CD4-positive, CD25-positive, alpha-beta regulatory T cell (primary cell): ENCODE data around the gene NCAM1. TPM values are rescaled to one million over a fixed set of nuclear protein-coding genes. Genes with fewer than 3 reads are reported as not detected.

ENCODE experiments used
- ATAC-seq, 2 donors: fragments of 150-1000 bp; cut with Tn5 transposase; one replicate each; pipeline ENCODE4 v1.10.0; 2021; ENCODE audit warnings: low read depth in 2 of 2, moderate number of reproducible peaks in 2 of 2, moderate library complexity in 1 of 2
- DNase-seq, 3 donors: peaks; one replicate each; pipeline versions ENCODE4 v3.0.0 to v3.0.0-alpha.2; 2012 to 2022; ENCODE audit warnings: mixed read lengths in 1 of 3
- H3K27ac ChIP-seq: one replicate; pipeline ENCODE4 v1.7.0; 2013; ENCODE audit warnings: mild to moderate bottlenecking, low read length; ENCODE audit not compliant: insufficient read depth, poor library complexity, severe bottlenecking
- H3K27me3 ChIP-seq: one replicate; pipeline ENCODE4 v1.7.0; 2013; ENCODE audit warnings: low read length; ENCODE audit not compliant: control insufficient read depth, insufficient read depth
- H3K36me3 ChIP-seq: one replicate; pipeline ENCODE4 v1.7.0; 2013; ENCODE audit warnings: mild to moderate bottlenecking, low read length, moderate library complexity; ENCODE audit not compliant: control insufficient read depth, insufficient read depth
- H3K4me1 ChIP-seq: 2 replicates; pipeline ENCODE4 v1.7.0; 2013; ENCODE audit warnings: mild to moderate bottlenecking, low read length; ENCODE audit not compliant: insufficient read depth, control insufficient read depth, poor library complexity, severe bottlenecking
- H3K4me3 ChIP-seq: one replicate; pipeline ENCODE4 v1.7.0; 2013; ENCODE audit warnings: low read depth, mild to moderate bottlenecking, low read length, moderate library complexity
- H3K9me3 ChIP-seq, 2 experiments: 1 replicate in 1 of 2; 2 replicates in 1 of 2; pipeline ENCODE4 v1.7.0; 2013; ENCODE audit warnings: low read length in 2 of 2, mild to moderate bottlenecking in 1 of 2, moderate library complexity in 1 of 2; ENCODE audit not compliant: control insufficient read depth in 2 of 2
- H3K27ac Mint-ChIP-seq, 3 donors: one replicate each; pipeline ENCODE4 v1.8.0; 2020 to 2022; ENCODE audit warnings: mild to moderate bottlenecking in 3 of 3, mixed read lengths in 3 of 3, moderate library complexity in 2 of 3
- H3K27me3 Mint-ChIP-seq: one replicate; pipeline ENCODE4 v1.8.0; 2022; ENCODE audit warnings: mild to moderate bottlenecking, mixed read lengths
- H3K36me3 Mint-ChIP-seq: one replicate; pipeline ENCODE4 v1.8.0; 2020; ENCODE audit warnings: mixed read lengths
- H3K4me1 Mint-ChIP-seq, 4 donors: one replicate each; pipeline ENCODE4 v1.8.0; 2020 to 2022; ENCODE audit warnings: mixed read lengths in 4 of 4, mild to moderate bottlenecking in 1 of 4
- H3K4me3 Mint-ChIP-seq, 4 donors: one replicate each; pipeline ENCODE4 v1.8.0; 2020 to 2022; ENCODE audit warnings: mild to moderate bottlenecking in 4 of 4, mixed read lengths in 4 of 4, moderate library complexity in 3 of 4
- H3K9me3 Mint-ChIP-seq, 7 donors: one replicate each; pipeline ENCODE4 v1.8.0; 2020 to 2022; ENCODE audit warnings: mixed read lengths in 7 of 7, mild to moderate bottlenecking in 3 of 7, moderate library complexity in 2 of 7
- polyA plus RNA-seq, 4 donors: library from polyadenylated mRNA; unstranded; fragments of 300-500 nt; fragmentation: Illumina TruSeq; gene quantifications; one replicate each; pipeline ENCODE4 v1.2.3, GENCODE V29; 2021
- total RNA-seq: library from RNA; stranded (reverse); gene quantifications from one replicate; pipeline ENCODE4 v1.2.3, GENCODE V29; 2022

The NCAM1 gene
- total and polyA plus RNA-seq, 5 donors from 2014 or later = 0.03 to 0.79 (median 0.11) TPM; not detected in 1

DNA sequence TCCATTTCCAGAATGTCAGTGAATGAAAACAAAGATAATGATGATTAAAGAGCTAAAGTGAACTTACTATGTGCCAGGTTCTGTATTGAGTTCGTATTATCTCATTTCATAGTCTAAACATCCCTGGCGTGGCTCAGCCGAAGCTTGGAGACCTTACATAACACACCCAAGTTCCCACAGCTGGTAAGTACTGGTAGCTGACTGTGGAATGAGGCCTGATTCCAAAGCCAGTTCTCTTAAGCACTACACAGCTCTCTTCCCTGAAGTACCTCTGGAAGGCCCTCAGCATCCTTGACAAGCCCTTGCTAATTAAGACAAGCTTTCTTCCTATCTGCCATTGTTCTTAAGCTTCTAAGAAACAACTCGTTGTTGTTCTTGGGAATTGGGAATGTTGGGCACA, 28.6 kb upstream of the NCAM1 start:
- Histone ChIP-seq H3K9me3 (no peaks in the 10 kb centered on the region), H3K4me1 (no peaks in the 10 kb centered on the region), H3K4me3 (no peak overlapping the region), H3K27ac (no peak overlapping the region), H3K36me3 (no peaks in the 10 kb centered on the region), H3K27me3 (peaks cover 3% of the 10 kb centered on the region)
- H3K36me3 Mint-ChIP-seq = no peaks in the 10 kb centered on the region
- H3K27ac Mint-ChIP-seq = no peak overlapping the region
- H3K4me3 Mint-ChIP-seq = no peak overlapping the region
- no peak for ATAC-seq
- peaks cover 0 to 2% (median 0%) of the 10 kb centered on the region in 7 donors for H3K9me3 Mint-ChIP-seq
- peaks cover 9% of the 10 kb centered on the region for H3K27me3 Mint-ChIP-seq
- H3K4me1 Mint-ChIP-seq = no peaks in the 10 kb centered on the region
- DNase-seq = no peak

DNA sequence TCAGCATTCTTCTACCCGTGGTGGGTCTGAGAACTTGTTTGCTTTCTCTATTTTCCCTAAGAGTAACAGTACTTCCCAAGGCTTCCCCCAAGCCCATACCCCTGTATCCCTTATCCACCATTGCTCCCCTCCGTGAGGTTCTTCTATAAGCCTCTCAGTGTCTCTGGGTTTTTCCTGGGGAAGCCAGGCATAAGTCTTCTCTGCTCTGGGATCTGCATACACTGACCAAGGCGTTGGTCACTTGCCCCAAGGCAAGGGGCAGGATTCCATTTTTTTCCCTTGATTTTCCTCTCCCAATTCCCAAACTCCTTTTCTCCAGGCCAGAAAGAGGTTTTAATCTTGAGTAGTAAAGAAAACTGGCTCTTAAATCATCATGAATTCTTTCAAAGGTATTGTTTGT, 27.2 kb upstream of the NCAM1 start:
- Histone ChIP-seq H3K4me3 (no peak overlapping the region), H3K36me3 (no peaks in the 10 kb centered on the region), H3K4me1 (no peaks in the 10 kb centered on the region), H3K27ac (no peak overlapping the region), H3K9me3 (no peaks in the 10 kb centered on the region), H3K27me3 (peaks cover 3% of the 10 kb centered on the region)
- H3K27ac Mint-ChIP-seq = no peak overlapping the region
- peaks cover 0 to 2% (median 0%) of the 10 kb centered on the region in 7 donors for H3K9me3 Mint-ChIP-seq
- ATAC-seq (no peak), DNase-seq (no peak)
- no peaks in the 10 kb centered on the region for H3K36me3 Mint-ChIP-seq
- H3K27me3 Mint-ChIP-seq = peaks cover 12% of the 10 kb centered on the region
- H3K4me1 Mint-ChIP-seq = no peaks in the 10 kb centered on the region
- no peak overlapping the region for H3K4me3 Mint-ChIP-seq

DNA sequence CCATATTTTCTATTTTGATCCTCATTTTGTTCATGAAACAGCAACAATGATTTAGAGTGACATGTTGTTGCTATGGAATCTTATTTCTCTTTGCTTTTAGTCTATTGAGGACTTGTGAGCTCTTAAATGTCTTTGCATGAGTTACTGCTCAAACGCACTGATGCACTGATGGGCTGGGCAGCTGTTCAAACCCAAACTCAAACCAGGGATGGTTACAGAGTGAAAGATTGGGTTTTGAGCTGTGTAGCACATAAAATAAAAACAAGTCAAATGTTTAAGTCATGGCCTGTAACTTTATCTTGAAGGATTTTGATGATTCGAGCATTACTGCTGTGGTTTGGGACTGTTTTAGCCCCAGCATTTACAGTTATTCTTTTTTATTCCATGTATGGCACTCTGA, 20.1 kb upstream of the NCAM1 start:
- no peak for ATAC-seq
- H3K27ac Mint-ChIP-seq = no peak overlapping the region
- no peaks in the 10 kb centered on the region for H3K9me3 Mint-ChIP-seq
- Histone ChIP-seq H3K27ac (no peak overlapping the region), H3K27me3 (no peaks in the 10 kb centered on the region), H3K4me3 (no peak overlapping the region), H3K4me1 (no peaks in the 10 kb centered on the region), H3K36me3 (no peaks in the 10 kb centered on the region), H3K9me3 (no peaks in the 10 kb centered on the region)
- H3K27me3 Mint-ChIP-seq = peaks cover 8% of the 10 kb centered on the region
- H3K4me1 Mint-ChIP-seq = no peaks in the 10 kb centered on the region
- no peaks in the 10 kb centered on the region for H3K36me3 Mint-ChIP-seq
- DNase-seq = no peak
- no peak overlapping the region for H3K4me3 Mint-ChIP-seq

DNA sequence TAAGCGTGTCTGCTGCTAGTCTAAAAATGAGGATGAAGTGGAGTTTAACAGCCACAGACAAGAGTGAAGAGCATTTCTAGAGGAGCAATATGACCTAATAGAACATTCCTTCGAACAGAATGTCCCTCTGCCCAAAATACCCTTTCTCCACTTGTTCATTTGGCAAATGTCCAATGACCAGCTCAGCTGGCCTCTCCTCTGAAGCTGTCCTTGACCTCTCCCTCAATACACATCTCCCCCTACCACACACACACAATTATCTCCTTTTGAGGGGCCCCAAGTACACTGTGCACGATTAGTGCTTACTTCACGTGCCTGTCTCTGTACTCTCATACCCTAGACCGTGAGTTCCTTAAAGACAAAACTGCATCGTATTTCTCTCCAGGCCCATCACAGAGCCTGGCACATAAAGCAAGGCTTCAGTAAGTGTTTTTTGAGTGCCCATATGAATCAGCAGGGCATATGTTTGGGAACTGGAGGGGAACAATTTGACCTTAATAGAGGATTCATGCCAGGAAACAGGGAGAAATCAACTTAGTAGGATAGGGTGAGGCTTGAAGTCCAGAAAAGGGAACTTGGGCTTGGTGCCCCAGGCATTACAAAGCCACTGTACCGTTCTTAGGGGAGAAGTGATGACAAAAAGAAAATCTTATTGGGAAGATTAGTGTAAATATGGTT, 18.1 kb upstream of the NCAM1 start:
- no peak overlapping the region for H3K4me3 Mint-ChIP-seq
- no peaks in the 10 kb centered on the region for H3K4me1 Mint-ChIP-seq
- Histone ChIP-seq H3K36me3 (no peaks in the 10 kb centered on the region), H3K4me3 (no peak overlapping the region), H3K27me3 (no peaks in the 10 kb centered on the region), H3K27ac (no peak overlapping the region), H3K9me3 (no peaks in the 10 kb centered on the region), H3K4me1 (no peaks in the 10 kb centered on the region)
- H3K27ac Mint-ChIP-seq = no peak overlapping the region
- H3K27me3 Mint-ChIP-seq = peaks cover 8% of the 10 kb centered on the region
- no peaks in the 10 kb centered on the region for H3K36me3 Mint-ChIP-seq
- peaks cover 0 to 1% (median 0%) of the 10 kb centered on the region in 7 donors for H3K9me3 Mint-ChIP-seq
- ATAC-seq (no peak), DNase-seq (no peak)

DNA sequence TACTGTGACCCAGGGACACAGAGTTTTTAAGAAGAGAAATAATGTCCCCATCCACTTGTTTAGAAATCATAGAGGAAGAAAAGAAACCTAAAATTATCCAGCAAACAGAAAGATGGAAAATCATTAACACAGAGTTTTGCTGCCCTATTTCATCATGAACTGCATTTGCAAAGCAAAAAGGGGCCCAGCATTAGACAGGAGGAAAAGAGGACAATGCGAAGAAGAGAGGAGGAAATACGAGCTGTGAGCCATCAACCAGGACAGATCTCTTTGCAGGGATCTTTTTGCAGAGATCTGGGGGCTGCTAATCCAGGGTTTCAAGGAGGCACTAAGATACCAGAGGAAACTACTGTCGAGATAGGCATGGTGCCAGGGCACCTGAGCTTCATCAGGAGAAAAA, 14.4 kb upstream of the NCAM1 start:
- Histone ChIP-seq H3K27me3 (no peaks in the 10 kb centered on the region), H3K36me3 (no peaks in the 10 kb centered on the region), H3K9me3 (no peaks in the 10 kb centered on the region), H3K4me3 (no peak overlapping the region), H3K4me1 (no peaks in the 10 kb centered on the region), H3K27ac (no peak overlapping the region)
- H3K27me3 Mint-ChIP-seq = peaks cover 16% of the 10 kb centered on the region
- H3K4me3 Mint-ChIP-seq = no peak overlapping the region
- ATAC-seq = no peak
- H3K27ac Mint-ChIP-seq = no peak overlapping the region
- no peak for DNase-seq
- no peaks in the 10 kb centered on the region for H3K4me1 Mint-ChIP-seq
- peaks cover 0 to 1% (median 0%) of the 10 kb centered on the region in 7 donors for H3K9me3 Mint-ChIP-seq
- H3K36me3 Mint-ChIP-seq = no peaks in the 10 kb centered on the region

DNA sequence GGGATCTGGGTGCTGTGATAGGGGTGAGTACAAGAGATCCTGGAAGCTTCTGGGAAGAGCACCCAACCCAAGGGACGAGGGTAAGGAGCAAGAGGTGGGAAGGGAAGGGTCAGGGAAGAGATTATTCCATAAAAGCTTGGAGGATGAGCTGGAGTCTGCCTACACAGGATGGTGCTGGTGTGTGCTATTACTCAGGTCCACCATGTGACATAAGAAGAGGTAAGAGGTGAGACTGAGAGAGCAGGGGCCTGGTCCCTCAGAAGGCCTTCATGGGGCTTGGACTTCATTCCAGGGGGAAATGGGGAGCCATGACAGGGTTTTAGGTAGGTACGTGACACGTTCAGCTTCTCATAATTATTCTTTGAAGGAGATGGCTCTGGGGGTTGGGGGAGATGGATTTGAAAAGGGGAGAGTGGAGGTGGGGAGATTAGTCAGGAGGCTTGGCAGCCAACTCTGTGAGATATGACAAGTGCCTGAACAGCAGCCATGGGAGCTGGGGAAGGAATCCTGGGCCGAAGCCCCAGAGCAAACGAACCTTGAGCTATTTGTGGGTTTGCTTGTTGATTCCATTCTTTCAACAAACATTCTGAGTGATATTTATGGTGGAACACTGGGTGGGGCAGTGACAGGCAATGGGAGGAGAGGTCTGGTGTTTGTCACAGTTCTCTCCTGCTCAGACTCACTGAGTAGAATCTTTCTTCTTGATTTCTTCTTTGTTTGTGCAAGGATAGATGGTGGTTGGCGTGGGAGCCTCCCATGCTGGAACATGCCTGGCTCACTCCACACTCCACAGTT, 11.2 kb upstream of the NCAM1 start:
- no peaks in the 10 kb centered on the region for H3K4me1 Mint-ChIP-seq
- H3K9me3 Mint-ChIP-seq = peaks cover 0 to 4% (median 0%) of the 10 kb centered on the region in 7 donors
- H3K27ac Mint-ChIP-seq = no peak overlapping the region
- peaks cover 16% of the 10 kb centered on the region for H3K27me3 Mint-ChIP-seq
- Histone ChIP-seq H3K27ac (no peak overlapping the region), H3K9me3 (no peaks in the 10 kb centered on the region), H3K36me3 (no peaks in the 10 kb centered on the region), H3K27me3 (no peaks in the 10 kb centered on the region), H3K4me1 (no peaks in the 10 kb centered on the region), H3K4me3 (no peak overlapping the region)
- no peaks in the 10 kb centered on the region for H3K36me3 Mint-ChIP-seq
- no peak for DNase-seq
- no peak for ATAC-seq
- H3K4me3 Mint-ChIP-seq = no peak overlapping the region

DNA sequence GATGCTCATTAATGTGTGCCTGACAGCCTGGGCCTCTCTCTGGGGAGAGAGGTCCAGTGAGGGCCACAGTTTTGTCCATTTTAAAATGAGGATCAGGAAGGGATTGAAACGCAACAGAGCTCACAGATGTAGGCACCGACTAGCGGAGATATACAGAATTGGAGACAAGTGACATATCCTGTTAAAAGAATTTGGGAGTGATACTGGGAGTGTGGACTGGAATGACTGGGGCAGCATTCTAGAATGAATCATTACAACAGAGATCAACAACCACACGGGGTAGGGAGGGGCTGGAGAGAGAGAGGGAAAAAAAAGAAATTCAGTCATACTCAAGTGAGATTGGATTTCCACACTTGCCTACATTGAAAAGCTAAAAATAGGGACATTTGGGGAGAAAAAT, 2.5 kb upstream of the NCAM1 start:
- Histone ChIP-seq H3K4me1 (peaks cover 19% of the 10 kb centered on the region), H3K27ac (no peak overlapping the region), H3K4me3 (no peak overlapping the region), H3K36me3 (no peaks in the 10 kb centered on the region), H3K27me3 (peaks cover 19% of the 10 kb centered on the region), H3K9me3 (no peaks in the 10 kb centered on the region)
- H3K27ac Mint-ChIP-seq = no peak overlapping the region
- H3K36me3 Mint-ChIP-seq = no peaks in the 10 kb centered on the region
- H3K9me3 Mint-ChIP-seq = peaks cover 0 to 6% (median 0%) of the 10 kb centered on the region in 7 donors
- no peak for ATAC-seq
- H3K4me1 Mint-ChIP-seq = peaks cover 0 to 15% (median 5%) of the 10 kb centered on the region in 4 donors
- peaks cover 52% of the 10 kb centered on the region for H3K27me3 Mint-ChIP-seq
- no peak for DNase-seq
- no peak overlapping the region for H3K4me3 Mint-ChIP-seq
